HepG2 (cell line): ENCODE measurements around the gene CD68. TPM values are rescaled to one million over a fixed set of nuclear protein-coding genes. Genes with fewer than 3 reads are reported as not detected.
A peak's percentile ranks its signal among the peaks of the same experiment; 100 is the strongest.

Source experiments
- BCL3 ChIP-seq: sonication (generic); formaldehyde crosslinking; IDR thresholded peaks from 2 replicates; pipeline ENCODE4 v1.5.1; 2020; ENCODE audit warnings: mild to moderate bottlenecking, missing genetic modification reagents, moderate library complexity
- BHLHE40 ChIP-seq: IDR thresholded peaks from 2 replicates; pipeline ENCODE4 v1.6.1; 2011; ENCODE audit warnings: low read length, improper control_type of control experiment
- DNMT3B ChIP-seq: conservative IDR thresholded peaks from 2 replicates; pipeline ENCODE4 v1.6.1; 2016; ENCODE audit warnings: missing biosample characterization, control low read depth
- FOSL1 ChIP-seq: sonication (generic); formaldehyde crosslinking; IDR thresholded peaks from 2 replicates; pipeline ENCODE4 v1.9.0; 2021; ENCODE audit warnings: missing genetic modification reagents, borderline replicate concordance
- GMEB1 ChIP-seq: sonication (generic); formaldehyde crosslinking; IDR thresholded peaks from 2 replicates; pipeline ENCODE4 v1.5.1; 2020; ENCODE audit warnings: missing genetic modification reagents, mild to moderate bottlenecking, borderline replicate concordance
- HNRNPLL ChIP-seq: fragments of 200-400 bp; formaldehyde crosslinking; IDR thresholded peaks from 2 replicates; pipeline ENCODE4 v1.6.1; 2017; ENCODE audit warnings: mild to moderate bottlenecking, low read depth, low read length; ENCODE audit not compliant: poor library complexity, severe bottlenecking
- HOXA9 ChIP-seq: sonication (generic); formaldehyde crosslinking; IDR thresholded peaks from 2 replicates; pipeline ENCODE4 v1.8.1; 2022; ENCODE audit warnings: missing genetic modification reagents, mild to moderate bottlenecking, moderate library complexity, borderline replicate concordance
- KAT2B ChIP-seq: fragments of 150-350 bp; IDR thresholded peaks from 2 replicates; pipeline ENCODE4 v1.6.1; 2014; ENCODE audit warnings: low read depth, low read length, borderline replicate concordance
- MAZ ChIP-seq, 2 experiments: sonication (generic) in 1 of 2; formaldehyde crosslinking in 1 of 2; IDR thresholded peaks; 2 replicates each; pipeline versions ENCODE4 v1.5.0 to v1.6.1; 2012 to 2020; ENCODE audit warnings: low read depth in 2 of 2, mild to moderate bottlenecking in 2 of 2, borderline replicate concordance in 1 of 2, improper control_type of control experiment in 1 of 2, low read length in 1 of 2, missing genetic modification reagents in 1 of 2, moderate library complexity in 1 of 2
- MTF2 ChIP-seq: sonication (generic); formaldehyde crosslinking; IDR thresholded peaks from 2 replicates; pipeline ENCODE4 v1.5.0; 2020; ENCODE audit warnings: missing genetic modification reagents, borderline replicate concordance
- NRL ChIP-seq: sonication (generic); formaldehyde crosslinking; IDR thresholded peaks from 2 replicates; pipeline ENCODE4 v1.5.0; 2020; ENCODE audit warnings: missing genetic modification reagents, mild to moderate bottlenecking, moderate library complexity, borderline replicate concordance
- PCBP1 ChIP-seq: fragments of 200-400 bp; formaldehyde crosslinking; IDR thresholded peaks from 2 replicates; pipeline ENCODE4 v1.6.1; 2017; ENCODE audit warnings: mild to moderate bottlenecking, low read depth, low read length, borderline replicate concordance
- RARA ChIP-seq: IDR thresholded peaks from 2 replicates; pipeline ENCODE4 v1.6.1; 2016; ENCODE audit warnings: missing genetic modification reagents, missing compliant biosample characterization
- SRY ChIP-seq: sonication (generic); formaldehyde crosslinking; IDR thresholded peaks from 2 replicates; pipeline ENCODE4 v1.8.0; 2022; ENCODE audit warnings: mild to moderate bottlenecking, missing genetic modification reagents
- STAT5B ChIP-seq: sonication (generic); formaldehyde crosslinking; IDR thresholded peaks from 2 replicates; pipeline ENCODE4 v1.4.0; 2020; ENCODE audit warnings: missing genetic modification reagents
- ZBTB44 ChIP-seq: sonication (generic); formaldehyde crosslinking; IDR thresholded peaks from 2 replicates; pipeline ENCODE4 v1.4.0; 2020; ENCODE audit warnings: missing genetic modification reagents
- ZFP41 ChIP-seq: sonication (generic); formaldehyde crosslinking; IDR thresholded peaks from 2 replicates; pipeline ENCODE4 v1.4.0; 2020; ENCODE audit warnings: mild to moderate bottlenecking, missing genetic modification reagents, borderline replicate concordance
- ZNF121 ChIP-seq: sonication (generic); formaldehyde crosslinking; IDR thresholded peaks from 2 replicates; pipeline ENCODE4 v1.5.0; 2020; ENCODE audit warnings: mild to moderate bottlenecking, missing genetic modification reagents
- ZNF180 ChIP-seq: sonication (generic); formaldehyde crosslinking; IDR thresholded peaks from 2 replicates; pipeline ENCODE4 v1.4.0; 2020; ENCODE audit warnings: low read depth, missing genetic modification reagents, borderline replicate concordance
- ZNF580 ChIP-seq: IDR thresholded peaks from 2 replicates; pipeline ENCODE4 v1.6.1; 2016; ENCODE audit warnings: low read depth, borderline replicate concordance
- ZNF644 ChIP-seq: IDR thresholded peaks from 2 replicates; pipeline ENCODE4 v1.6.1; 2016; ENCODE audit warnings: low read depth
- ZNF790 ChIP-seq: sonication (generic); formaldehyde crosslinking; IDR thresholded peaks from 2 replicates; pipeline ENCODE4 v1.8.0; 2022; ENCODE audit warnings: missing genetic modification reagents, mild to moderate bottlenecking, borderline replicate concordance
- polyA plus RNA-seq, 8 experiments: library from polyadenylated mRNA; depleted of rRNA in 3 of 8; stranded (reverse) in 7 of 8; unstranded in 1 of 8; fragments of >200 nt; fragmentation: Illumina TruSeq in 4 of 8; extraction: Trizol in 4 of 8; gene quantifications; 2 replicates each; pipeline versions ENCODE4 v1.2.1 to v1.2.3, GENCODE V29; 2011 to 2016; ENCODE audit warnings: low read depth in 4 of 8, missing spikeins in 1 of 8, mixed read lengths in 1 of 8; ENCODE audit not compliant: insufficient read depth in 1 of 8
- total RNA-seq, 5 experiments: library from RNA; depleted of rRNA; stranded (reverse); fragments of >200 nt; fragmentation: Illumina TruSeq; extraction: Trizol; gene quantifications; 2 replicates each; pipeline ENCODE4 v1.2.3, GENCODE V29; 2016; ENCODE audit warnings: low read depth in 1 of 5
- TF ChIP-seq, protein P1 (sequence below): sonication (generic); formaldehyde crosslinking; conservative IDR thresholded peaks from 2 replicates; pipeline ENCODE4 v1.4.0; 2020; ENCODE audit warnings: missing genetic modification reagents

The CD68 gene
- total and polyA plus RNA-seq, 2 of the 13 experiments (the other 11 are each of a cell fraction or from before 2014, with no cell fraction given): 10.3 to 104 TPM

DNA sequence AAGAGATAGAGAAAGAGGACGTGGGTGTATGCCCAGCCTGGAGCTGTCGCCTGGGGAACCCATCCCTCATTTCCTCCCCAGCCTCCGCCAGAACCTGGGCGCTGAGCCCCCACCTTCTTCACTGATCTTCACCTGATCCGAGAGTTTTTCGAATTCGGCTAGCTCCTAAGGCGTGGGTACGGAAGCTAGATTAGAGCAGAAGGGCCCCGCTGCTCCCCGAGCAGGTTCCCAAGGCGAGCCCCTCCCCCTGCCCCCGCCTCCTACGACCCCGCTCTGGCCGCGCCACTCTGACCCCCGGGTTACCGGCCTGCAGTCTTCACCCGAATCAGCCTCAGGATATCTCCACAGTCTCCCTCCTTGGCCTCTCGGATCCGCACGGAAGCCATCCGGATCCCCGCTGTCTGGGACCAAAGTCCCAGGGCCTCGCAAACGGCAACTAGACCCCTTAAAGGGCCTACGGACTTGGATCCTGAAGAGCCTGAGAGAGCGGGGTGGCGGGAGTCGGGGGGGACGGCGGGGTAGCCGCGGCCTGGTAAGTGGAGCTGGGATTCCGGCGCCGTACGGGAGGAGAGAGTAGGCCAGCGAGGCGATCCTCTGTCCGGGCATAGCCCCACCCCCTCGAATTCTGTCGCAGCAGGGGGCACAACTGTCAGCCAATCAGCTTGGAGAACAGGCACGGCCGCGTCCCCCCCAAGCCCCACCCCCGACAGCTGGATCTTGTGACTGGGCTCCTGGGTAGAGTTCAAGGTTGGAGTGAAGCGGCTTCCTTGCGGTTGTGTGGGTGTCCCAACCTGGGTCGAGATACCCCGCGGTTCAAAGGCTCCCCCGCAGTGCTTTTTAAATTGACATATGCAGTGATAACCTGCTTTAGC, 48.0 kb downstream of the CD68 start, which contains the start of gene SAT2 (continued):
- TF ChIP-seq MAZ (IDR thresholded peaks at IDR 0.05; ENCODE audit: borderline replicate concordance, low read depth, low read length): peak; percentile 67
- peak; percentile 71; the same call in 1 of the 2 replicates for TF ChIP-seq MAZ (CRISPR knock-in tag; IDR thresholded peaks at IDR 0.05; ENCODE audit: low read depth)
- TF ChIP-seq ZNF580: peak; percentile 75; the same call in 1 of the 2 replicates
- no peak for TF ChIP-seq STAT5B (CRISPR knock-in tag)
- TF ChIP-seq ZFP41 (CRISPR knock-in tag): no peak
- no peak for TF ChIP-seq KAT2B
- peak; percentile 89 for TF ChIP-seq RARA (CRISPR knock-in tag)
- no peak for TF ChIP-seq ZNF121
- TF ChIP-seq DNMT3B (CRISPR knock-in tag): 0 out of 2 replicates have a peak, but pooled peaks have one; percentile 14
- no peak for TF ChIP-seq ZNF790 (CRISPR knock-in tag)
- TF ChIP-seq HNRNPLL: peak; percentile 69
- peak; percentile 59; the same call in 1 of the 2 replicates for TF ChIP-seq BHLHE40
- no peak for TF ChIP-seq PCBP1
- 0 out of 2 replicates have a peak, but pooled peaks have one; percentile 24 for TF ChIP-seq ZBTB44
- no peak for TF ChIP-seq FOSL1 (CRISPR knock-in tag)
- TF ChIP-seq SRY: no peak
- no peak for TF ChIP-seq ZNF644
- TF ChIP-seq GMEB1 (CRISPR knock-in tag): peak; percentile 24; the same call in 1 of the 2 replicates
- TF ChIP-seq HOXA9 (CRISPR knock-in tag): no peak
- TF ChIP-seq, protein P1, sequence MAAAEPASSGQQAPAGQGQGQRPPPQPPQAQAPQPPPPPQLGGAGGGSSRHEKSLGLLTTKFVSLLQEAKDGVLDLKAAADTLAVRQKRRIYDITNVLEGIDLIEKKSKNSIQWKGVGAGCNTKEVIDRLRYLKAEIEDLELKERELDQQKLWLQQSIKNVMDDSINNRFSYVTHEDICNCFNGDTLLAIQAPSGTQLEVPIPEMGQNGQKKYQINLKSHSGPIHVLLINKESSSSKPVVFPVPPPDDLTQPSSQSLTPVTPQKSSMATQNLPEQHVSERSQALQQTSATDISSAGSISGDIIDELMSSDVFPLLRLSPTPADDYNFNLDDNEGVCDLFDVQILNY (CRISPR knock-in tag): no peak
- no peak for TF ChIP-seq ZNF180 (CRISPR knock-in tag)
- no peak for TF ChIP-seq MTF2 (CRISPR knock-in tag)
- no peak for TF ChIP-seq BCL3
- no peak; the same call in 1 of the 2 replicates for TF ChIP-seq NRL (CRISPR knock-in tag)
